HG02852 (cell line): ENCODE measurements around the gene LRPAP1.
"Not testable (repeated sequence)": the region's sequence is repeated elsewhere in the genome, so short reads cannot be mapped to it uniquely, and the experiment has no call there.

Experiments
- ATAC-seq: cut with Tn5 transposase; IDR thresholded peaks from one replicate; pipeline ENCODE4 v1.9.1; 2021; ENCODE audit warnings: mild to moderate bottlenecking, moderate library complexity; ENCODE audit not compliant: unreplicated experiment

Gene LRPAP1

DNA sequence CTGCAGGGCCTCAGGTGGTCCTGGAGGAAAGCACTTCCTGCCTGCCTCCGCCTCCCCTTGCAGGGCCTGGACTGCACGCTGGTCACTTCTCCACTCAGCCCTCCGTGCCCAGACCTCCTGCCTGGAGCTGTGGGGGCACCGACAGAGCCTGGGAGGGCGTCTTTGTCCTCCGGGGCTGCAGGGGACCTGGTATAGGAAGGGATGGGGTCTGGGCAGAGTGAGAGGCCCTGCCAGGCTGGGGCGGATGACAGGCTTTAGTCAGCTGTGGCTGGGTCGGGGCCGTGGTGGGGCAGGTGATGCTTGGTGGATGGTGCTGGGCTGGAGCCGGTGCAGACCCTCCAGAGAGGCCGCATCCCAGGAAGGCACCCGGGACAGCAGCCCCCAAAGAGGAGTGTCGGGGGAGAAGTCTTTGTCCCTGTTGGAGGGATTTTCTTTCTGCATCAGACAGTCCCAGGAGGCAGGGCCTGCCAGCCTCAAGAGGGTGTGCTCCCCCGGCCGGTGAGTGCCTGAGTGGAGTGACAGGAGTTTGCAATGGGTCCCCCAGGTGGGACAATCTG lies 67.8 kb downstream of the LRPAP1 start:
- ATAC-seq = no peak

DNA sequence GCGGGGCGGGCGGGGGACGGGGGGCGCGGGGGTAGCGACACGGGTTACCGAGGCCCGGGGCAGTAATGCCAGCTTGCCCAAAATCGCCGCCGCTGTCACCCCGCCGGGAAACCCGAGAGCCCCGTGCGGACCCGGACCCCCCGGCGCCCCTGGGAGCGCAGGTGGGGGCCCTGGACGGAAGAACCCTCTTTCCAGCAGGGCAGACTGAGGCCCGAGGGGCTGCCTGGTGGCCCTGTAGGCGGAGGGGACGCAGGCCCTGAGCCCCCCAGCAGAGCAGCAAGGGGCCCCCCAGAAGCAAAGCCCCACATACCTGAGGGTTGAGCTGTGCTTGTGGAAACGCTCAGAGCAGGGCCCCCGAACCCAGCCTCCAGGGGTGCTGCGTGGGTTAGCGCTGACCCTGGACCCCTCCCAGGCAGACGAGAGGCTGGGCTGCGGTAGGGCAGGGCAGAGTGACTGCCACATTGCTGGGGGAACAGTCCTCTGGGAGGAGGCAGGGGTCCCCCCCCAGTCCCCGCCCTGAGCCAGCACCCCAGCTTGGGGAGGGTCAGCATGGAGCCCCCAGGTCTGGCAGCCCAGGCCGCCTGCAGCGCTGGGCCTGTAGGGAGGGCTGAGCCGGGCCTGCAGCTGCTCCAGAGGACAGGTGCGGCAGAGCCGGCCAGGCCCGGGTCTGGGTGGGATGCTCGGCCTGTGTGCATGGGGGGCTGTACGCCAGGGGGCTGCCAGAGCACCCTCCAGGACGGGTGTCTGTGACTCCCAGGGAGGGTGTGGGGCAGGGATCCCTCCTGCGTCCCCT lies 68.5 kb downstream of the LRPAP1 start:
- no peak for ATAC-seq

DNA sequence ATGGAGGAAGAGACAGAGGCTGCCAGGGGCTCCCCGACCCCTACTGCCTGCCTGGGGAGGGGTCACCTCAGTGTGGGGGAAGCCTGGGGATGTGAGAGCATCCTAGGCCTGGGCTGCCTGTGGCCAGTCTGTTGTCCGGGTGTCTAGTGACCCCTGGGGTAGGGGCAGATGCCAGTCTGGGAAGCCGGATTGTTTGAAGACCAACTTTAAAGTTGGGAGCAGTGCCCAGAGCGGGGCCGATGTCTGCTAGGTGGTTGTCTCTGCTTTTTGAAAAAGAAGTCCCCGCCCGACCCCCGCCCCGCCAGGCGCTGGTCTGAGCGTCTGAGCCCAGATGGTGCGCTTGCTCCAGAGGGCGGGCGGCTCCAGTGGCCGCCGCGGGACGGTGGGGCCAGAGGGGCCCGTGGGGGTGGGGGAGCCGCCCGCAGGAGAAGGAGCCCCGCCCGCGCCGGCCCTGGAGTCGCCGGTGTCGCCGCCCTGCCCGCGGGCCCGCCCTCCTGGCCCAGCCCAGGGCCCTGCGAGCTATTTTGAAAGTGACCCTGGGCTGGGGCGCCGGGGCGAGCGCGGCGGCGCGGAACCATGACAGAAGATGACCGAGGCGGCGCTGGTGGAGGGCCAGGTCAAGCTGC lies 69.3 kb downstream of the LRPAP1 start, which contains the start of gene DOK7:
Gene DOK7, plus strand, starts transcription at position 517 of the 626 bp plus-strand sequence. Its CDS starts 70 bp downstream, at position 587.
- no peak for ATAC-seq

DNA sequence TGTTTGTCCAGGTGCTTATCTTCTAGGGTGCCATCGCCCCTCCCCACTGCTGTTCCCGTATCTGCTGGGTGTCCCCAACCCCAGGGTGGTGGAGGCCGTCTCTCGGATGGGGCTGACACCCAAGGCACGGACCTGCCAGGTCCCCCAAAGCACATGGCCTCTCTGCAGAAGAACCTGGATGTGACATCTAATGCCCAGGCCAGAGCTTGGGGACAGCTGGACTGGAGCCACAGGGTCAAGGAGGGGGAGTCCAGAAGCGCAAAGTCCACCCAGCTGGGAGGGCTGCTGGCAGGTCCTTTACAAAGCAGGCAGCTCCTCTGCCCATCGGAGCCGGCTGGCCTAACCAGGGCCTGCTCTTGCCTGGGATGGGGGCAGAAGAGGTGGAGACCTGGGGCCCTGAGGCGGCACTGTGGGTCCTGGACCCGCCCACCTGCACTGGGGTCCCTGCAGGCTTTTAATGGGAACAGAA lies 69.9 kb downstream of the LRPAP1 start:
- no peak for ATAC-seq

DNA sequence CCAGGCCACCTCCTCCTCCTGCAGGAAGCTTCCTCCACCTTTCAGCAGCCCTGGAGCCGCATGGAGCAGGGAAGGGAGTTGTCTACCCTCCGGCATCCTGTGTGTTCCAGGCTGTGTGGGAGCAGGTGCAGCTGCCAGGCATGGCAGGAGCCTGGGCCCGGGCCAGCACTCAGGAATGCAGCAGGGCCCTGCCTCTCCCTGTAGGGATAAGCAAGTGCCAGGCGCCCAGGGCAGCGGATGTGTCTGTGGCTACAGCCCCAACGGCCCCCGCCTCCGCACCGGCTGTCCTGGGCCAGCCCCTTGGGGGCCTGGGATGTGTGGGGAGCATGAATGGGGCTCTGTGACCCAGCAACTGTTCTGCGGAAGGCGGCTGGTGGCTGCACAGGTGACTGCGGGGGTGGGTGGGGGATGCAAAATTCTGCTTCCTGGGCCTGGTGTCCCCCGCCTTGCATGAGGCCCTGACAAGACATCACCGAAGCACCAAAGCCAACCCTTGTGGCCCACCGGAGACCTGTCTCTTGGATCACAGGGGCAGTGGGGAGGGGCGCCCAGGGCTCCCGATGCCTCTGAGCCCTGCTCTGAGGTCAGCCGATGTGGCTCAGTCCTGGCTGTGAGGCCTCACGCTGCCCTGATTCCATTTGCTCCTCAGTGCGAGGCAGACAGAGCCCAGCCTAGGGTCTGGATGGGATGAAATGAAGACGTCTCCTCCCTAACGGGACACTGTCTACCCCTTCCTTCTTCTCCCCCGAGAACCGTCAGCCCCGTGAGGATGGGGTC lies 70.5 kb downstream of the LRPAP1 start:
- no peak for ATAC-seq

DNA sequence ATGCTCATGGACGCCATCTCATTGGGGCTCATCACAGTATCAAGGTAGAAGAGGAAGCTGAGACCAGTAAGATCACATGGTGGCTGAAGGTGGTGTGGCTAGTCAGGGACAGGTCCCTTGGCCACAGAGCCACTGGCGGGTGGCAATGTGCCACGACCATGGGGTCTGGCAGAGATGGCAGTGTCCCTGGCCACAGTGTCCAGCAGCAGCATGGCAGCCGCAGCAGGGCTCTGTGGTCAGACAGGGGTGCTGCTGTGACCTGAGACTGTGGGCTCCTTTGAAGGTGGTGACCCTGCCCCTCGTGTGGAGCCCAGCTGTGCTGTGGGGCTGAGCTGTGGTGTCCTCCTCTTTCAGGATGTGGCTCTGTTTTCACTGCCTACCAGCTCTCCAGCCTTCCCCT lies 71.3 kb downstream of the LRPAP1 start:
- no peak for ATAC-seq

DNA sequence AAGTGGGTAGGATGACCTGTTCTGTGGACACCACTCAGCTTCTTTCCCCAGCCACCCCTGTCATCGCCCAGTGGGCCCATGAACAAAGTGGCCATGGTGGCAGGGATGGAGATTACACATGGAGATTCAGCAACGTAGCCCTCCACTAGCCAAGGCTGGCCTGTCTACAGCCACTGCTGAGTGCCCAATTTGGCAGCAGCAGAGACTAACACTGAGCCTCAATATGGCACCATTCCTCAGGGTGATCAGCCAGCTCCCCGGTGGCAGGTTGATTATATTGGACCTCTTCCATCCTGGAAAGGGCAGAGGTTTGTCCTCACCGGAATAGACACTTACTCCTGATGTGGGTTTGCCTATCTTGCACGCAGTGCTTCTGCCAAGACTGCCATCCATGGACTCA lies 73.1 kb downstream of the LRPAP1 start:
- not testable (repeated sequence) for ATAC-seq

DNA sequence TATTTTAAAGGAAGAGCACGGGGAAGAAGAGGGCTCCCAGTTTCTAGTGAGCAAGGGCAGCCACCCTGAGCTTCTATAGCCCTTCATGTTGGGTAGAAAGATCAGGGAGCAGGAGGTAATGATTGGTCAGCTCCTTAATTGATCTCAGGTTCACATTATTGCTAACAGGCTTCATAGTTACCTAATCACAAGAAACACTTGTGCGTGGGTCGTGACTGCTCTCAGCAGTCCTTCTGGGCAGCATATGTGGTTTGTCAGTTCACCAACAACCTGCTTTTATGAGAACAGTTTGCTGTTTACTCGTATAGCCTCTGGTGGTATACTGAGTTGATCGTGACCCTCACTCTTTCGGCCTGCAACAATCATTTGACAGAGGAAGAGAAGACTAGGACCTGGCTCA lies 73.9 kb downstream of the LRPAP1 start:
- no peak for ATAC-seq

DNA sequence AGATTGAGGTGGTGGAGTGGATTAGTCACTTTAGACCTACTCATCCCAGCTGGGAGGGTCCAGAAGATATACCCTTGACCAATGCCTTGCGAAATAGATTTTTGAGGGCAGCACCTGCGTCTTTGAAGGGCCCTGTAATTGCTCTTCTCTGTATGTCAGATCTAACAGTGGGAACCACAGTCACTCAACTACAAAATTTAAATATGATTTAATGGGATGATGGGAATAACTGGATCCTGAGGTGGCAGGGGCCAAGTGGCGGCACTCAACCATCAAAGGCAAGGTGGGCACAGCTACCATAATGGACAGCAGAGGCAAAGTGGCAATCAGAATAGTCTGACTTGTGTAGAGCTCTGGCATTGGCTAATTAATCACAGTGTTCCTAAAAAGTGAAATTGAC lies 76.6 kb downstream of the LRPAP1 start:
- ATAC-seq = not testable (repeated sequence)
